ENCODE measurements around the gene PDE6C. TPM values are rescaled to one million over a fixed set of nuclear protein-coding genes. Genes with fewer than 3 reads are reported as not detected.
"Not testable (repeated sequence)": the region's sequence is repeated elsewhere in the genome, so short reads cannot be mapped to it uniquely, and the experiment has no call there.

Gene PDE6C
- total RNA-seq, 1 donor from 2014 or later = not detected

DNA sequence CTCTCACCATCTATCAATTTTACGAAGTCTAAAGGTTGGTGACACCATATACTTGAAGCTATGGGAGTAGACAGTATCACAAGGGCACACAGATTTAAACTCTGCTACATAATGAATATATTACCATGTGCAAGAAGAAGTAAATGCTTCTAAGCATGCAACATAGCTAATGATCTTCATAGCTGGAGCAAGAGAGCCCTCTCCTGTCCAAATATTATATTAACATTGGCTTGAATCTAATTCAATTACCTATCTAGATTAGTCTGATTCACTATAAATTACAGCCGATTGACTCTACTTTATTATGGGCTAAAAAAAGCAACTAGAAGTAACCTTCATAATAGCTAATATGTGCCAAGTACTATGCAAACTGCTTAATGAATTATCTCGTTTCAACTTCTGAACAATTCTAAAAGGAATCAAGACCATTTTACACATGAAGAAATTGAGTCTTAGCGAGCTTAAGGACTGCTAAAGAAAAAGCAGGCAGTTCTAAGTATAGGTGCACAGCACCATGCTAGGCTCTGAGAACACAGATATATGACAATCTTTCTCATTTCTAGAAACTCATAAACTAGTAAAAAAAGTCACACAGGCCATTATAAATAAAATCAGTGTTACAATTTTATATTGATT, 68.2 kb downstream of the PDE6C start:
- TF ChIP-seq, protein P1, sequence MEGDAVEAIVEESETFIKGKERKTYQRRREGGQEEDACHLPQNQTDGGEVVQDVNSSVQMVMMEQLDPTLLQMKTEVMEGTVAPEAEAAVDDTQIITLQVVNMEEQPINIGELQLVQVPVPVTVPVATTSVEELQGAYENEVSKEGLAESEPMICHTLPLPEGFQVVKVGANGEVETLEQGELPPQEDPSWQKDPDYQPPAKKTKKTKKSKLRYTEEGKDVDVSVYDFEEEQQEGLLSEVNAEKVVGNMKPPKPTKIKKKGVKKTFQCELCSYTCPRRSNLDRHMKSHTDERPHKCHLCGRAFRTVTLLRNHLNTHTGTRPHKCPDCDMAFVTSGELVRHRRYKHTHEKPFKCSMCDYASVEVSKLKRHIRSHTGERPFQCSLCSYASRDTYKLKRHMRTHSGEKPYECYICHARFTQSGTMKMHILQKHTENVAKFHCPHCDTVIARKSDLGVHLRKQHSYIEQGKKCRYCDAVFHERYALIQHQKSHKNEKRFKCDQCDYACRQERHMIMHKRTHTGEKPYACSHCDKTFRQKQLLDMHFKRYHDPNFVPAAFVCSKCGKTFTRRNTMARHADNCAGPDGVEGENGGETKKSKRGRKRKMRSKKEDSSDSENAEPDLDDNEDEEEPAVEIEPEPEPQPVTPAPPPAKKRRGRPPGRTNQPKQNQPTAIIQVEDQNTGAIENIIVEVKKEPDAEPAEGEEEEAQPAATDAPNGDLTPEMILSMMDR (IDR thresholded peaks at IDR 0.05; ENCODE audit: unreplicated experiment) = no peak

DNA sequence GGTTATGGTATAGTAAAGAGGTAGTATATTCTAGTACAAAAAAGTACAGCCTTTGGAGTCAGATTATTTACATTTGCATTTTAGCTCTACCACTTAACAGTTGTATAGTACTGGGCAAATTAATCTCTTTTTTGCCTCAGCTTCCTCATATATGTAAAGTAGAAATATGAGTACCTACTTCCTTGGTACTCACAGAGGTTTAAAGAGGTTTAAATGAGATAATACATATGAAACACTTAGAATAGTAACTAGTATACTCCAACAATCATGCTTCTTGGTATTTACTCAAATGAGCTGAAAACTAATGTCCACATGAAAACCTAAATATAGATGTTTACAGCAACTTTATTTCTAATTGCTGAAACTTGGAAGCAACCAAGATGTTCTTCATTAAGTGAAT, 75.4 kb downstream of the PDE6C start:
- Mint-ChIP-seq H3K4me3 (no peak overlapping the region), H3K9me3 (no peaks in the 10 kb centered on the region), H3K27ac (no peak overlapping the region), H3K4me1 (no peaks in the 10 kb centered on the region), H3K27me3 (ENCODE audit: low read depth) (no peaks in the 10 kb centered on the region), H3K36me3 (peaks cover 8% of the 10 kb centered on the region)
- no peak for DNase-seq (ENCODE audit: low spot score in 2 of 2, unreplicated experiment in 2 of 2)
- TF ChIP-seq, protein P1 (IDR thresholded peaks at IDR 0.05; ENCODE audit: unreplicated experiment) = no peak

More for the DNA sequence above, 68.2 kb downstream of the PDE6C start:
- Mint-ChIP-seq H3K36me3 (peaks cover 11% of the 10 kb centered on the region), H3K27ac (no peak overlapping the region), H3K27me3 (ENCODE audit: low read depth) (no peaks in the 10 kb centered on the region), H3K4me1 (peaks cover 6% of the 10 kb centered on the region), H3K4me3 (no peak overlapping the region), H3K9me3 (no peaks in the 10 kb centered on the region)
- DNase-seq (ENCODE audit: low spot score in 2 of 2, unreplicated experiment in 2 of 2) = no peak

DNA sequence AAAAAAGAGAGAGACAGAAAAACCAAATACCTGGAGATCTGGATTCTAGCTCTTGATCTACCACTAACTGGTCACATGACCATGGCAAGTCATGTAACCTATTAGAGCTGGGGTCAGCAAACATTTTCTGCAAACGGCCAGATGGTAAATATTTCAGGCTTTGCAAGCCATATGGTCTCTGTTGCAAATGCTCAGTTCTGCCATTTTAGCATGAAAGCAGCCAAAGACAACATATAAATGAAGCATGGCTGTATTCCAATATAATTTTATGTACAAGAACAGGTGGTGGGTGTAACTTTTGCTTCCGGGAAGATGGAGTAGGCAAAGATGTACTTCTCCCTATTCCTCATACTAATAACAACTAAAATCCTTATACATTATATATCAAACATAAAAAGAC, 83.4 kb downstream of the PDE6C start:
- no peak for DNase-seq (ENCODE audit: low spot score in 2 of 2, unreplicated experiment in 2 of 2)
- no peak overlapping the region for H3K4me3 Mint-ChIP-seq
- H3K36me3 Mint-ChIP-seq = peaks cover 20% of the 10 kb centered on the region
- TF ChIP-seq, protein P1 (IDR thresholded peaks at IDR 0.05; ENCODE audit: unreplicated experiment) = no peak
- no peak overlapping the region for H3K27ac Mint-ChIP-seq
- no peaks in the 10 kb centered on the region for H3K4me1 Mint-ChIP-seq
- no peaks in the 10 kb centered on the region for H3K27me3 Mint-ChIP-seq (ENCODE audit: low read depth)
- no peaks in the 10 kb centered on the region for H3K9me3 Mint-ChIP-seq

DNA sequence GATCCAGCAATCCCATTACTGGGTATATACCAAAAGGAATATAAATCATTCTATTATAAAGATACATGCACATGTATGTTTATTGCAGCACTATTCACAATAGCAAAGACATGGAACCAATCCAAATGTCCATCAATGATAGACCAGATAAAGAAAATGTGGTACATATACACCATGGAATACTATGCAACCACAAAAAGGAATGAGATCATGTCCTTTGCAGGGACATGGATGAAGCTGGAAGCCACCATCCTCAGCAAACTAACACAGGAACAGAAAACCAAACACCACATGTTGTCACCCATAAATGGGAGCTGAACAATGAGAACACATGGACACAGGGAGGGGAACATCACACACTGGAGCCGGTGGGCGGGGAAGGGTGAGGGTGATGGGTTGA, 84.2 kb downstream of the PDE6C start:
- H3K4me3 Mint-ChIP-seq; H3K4me1 Mint-ChIP-seq; H3K9me3 Mint-ChIP-seq; DNase-seq (ENCODE audit: low spot score in 2 of 2, unreplicated experiment in 2 of 2); H3K27ac Mint-ChIP-seq; H3K27me3 Mint-ChIP-seq (ENCODE audit: low read depth): not testable (repeated sequence)
- H3K36me3 Mint-ChIP-seq = peaks cover 20% of the 10 kb centered on the region

DNA sequence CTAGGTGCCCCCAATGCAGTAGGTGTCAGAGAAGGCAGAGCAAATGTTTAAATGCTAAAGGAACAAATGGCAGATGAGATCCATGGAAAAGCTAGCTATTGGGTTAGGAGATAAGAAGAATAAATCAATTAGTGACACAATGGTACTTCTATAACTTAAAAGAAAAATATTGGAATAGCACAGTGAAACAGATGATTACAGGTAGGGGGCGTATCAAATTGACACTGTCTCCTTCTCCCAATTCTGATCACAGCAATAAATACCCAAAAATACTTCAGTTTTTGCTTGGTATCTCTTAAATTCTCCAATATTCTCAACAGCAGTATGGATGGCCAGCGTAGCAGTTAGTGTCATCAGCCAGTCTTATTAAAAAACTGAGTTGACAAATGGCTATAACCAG, 84.9 kb downstream of the PDE6C start:
- peaks cover 20% of the 10 kb centered on the region for H3K36me3 Mint-ChIP-seq
- no peak overlapping the region for H3K27ac Mint-ChIP-seq
- no peak for DNase-seq (ENCODE audit: low spot score in 2 of 2, unreplicated experiment in 2 of 2)
- TF ChIP-seq, protein P1 (IDR thresholded peaks at IDR 0.05; ENCODE audit: unreplicated experiment) = no peak
- no peak overlapping the region for H3K4me3 Mint-ChIP-seq
- no peaks in the 10 kb centered on the region for H3K27me3 Mint-ChIP-seq (ENCODE audit: low read depth)
- peaks cover 3% of the 10 kb centered on the region for H3K4me1 Mint-ChIP-seq
- no peaks in the 10 kb centered on the region for H3K9me3 Mint-ChIP-seq

DNA sequence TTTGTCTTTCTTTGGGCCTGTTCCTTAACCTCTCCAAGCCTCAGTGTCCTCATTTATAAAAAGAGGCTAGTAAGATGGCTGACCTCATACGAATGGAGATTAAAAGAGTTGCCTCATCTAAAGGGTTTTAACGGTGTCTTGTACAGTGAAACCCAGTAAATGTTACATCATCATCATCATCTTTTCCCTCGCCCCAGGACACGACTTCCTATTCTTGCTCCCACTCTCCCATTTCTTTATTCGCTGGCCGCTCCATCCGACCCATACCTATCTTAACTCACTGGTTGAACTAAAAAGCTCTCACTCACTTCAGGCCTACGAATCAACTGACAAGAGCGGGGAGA, 89.5 kb downstream of the PDE6C start:
- Mint-ChIP-seq H3K9me3 (no peaks in the 10 kb centered on the region), H3K27me3 (ENCODE audit: low read depth) (no peaks in the 10 kb centered on the region), H3K4me1 (peaks cover 7% of the 10 kb centered on the region), H3K27ac (no peak overlapping the region), H3K4me3 (no peak overlapping the region), H3K36me3 (peaks cover 7% of the 10 kb centered on the region)
- no peak for DNase-seq (ENCODE audit: low spot score in 2 of 2, unreplicated experiment in 2 of 2)
- TF ChIP-seq, protein P1 (IDR thresholded peaks at IDR 0.05; ENCODE audit: unreplicated experiment) = no peak
